ENCODE measurements around the gene RCE1.

The RCE1 gene

DNA sequence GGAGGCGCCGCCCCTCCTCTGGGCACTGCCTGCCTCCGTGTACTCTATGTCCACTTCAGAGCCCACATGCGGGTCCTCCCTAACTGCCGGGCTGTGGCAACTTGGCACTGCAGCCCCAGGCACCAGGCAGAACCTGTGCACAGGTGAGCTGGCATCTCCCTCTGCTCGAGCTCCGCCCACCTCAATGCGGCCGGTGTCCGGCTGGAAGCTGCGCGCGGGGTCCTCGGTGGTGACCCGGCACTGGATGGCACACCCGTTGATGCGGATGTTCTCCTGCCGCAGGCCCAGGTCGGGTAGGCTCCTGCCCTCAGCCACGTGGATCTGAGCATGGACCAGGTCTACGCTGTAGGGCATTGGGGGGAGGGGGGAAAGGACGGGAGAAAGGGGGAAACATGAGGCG lies 22.8 kb downstream of the RCE1 start:
- H3K4me3 ChIP-seq (ENCODE audit: low read depth, low read length): no peak overlapping the region
- DNase-seq (ENCODE audit: low read depth): no peak
- TF ChIP-seq, protein P1, sequence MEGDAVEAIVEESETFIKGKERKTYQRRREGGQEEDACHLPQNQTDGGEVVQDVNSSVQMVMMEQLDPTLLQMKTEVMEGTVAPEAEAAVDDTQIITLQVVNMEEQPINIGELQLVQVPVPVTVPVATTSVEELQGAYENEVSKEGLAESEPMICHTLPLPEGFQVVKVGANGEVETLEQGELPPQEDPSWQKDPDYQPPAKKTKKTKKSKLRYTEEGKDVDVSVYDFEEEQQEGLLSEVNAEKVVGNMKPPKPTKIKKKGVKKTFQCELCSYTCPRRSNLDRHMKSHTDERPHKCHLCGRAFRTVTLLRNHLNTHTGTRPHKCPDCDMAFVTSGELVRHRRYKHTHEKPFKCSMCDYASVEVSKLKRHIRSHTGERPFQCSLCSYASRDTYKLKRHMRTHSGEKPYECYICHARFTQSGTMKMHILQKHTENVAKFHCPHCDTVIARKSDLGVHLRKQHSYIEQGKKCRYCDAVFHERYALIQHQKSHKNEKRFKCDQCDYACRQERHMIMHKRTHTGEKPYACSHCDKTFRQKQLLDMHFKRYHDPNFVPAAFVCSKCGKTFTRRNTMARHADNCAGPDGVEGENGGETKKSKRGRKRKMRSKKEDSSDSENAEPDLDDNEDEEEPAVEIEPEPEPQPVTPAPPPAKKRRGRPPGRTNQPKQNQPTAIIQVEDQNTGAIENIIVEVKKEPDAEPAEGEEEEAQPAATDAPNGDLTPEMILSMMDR (IDR thresholded peaks at IDR 0.05; ENCODE audit: control insufficient read depth, extremely low read depth, insufficient read depth): no peak

DNA sequence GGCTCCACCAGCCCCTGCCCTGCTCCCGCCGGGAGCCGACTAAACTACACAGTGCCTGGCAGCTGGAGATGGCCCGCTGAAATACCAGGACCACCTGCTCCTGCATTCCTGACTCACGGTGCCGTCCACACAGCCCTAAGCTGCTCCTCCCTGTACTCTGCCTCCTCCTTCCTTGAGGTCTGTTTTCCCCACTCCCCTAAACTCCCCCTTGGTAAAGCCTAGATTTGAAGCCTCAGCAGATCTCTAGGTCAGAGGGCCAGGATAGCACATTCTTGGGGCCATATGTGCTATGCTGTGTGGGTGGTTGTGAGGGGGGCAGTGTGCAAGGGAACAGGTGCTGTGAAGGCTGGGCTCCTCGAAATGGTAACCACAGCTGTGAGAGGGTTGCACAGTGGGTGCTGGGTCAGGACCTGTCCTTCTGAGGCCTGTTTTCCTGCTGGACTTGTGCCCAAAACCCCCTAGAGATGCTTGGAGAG lies 23.3 kb downstream of the RCE1 start:
- no peak overlapping the region for H3K4me3 ChIP-seq (ENCODE audit: low read depth, low read length)
- DNase-seq (ENCODE audit: low read depth): no peak
- TF ChIP-seq, protein P1 (IDR thresholded peaks at IDR 0.05; ENCODE audit: control insufficient read depth, extremely low read depth, insufficient read depth): no peak

- no peak for DNase-seq (ENCODE audit: low read depth)
- TF ChIP-seq, protein P1 (IDR thresholded peaks at IDR 0.05; ENCODE audit: control insufficient read depth, extremely low read depth, insufficient read depth): no peak
- H3K4me3 ChIP-seq (ENCODE audit: low read depth, low read length): no peak overlapping the region
Measured at GRCh38 chr11:66867425-66868040, 24.3 kb downstream of the RCE1 start.

DNA sequence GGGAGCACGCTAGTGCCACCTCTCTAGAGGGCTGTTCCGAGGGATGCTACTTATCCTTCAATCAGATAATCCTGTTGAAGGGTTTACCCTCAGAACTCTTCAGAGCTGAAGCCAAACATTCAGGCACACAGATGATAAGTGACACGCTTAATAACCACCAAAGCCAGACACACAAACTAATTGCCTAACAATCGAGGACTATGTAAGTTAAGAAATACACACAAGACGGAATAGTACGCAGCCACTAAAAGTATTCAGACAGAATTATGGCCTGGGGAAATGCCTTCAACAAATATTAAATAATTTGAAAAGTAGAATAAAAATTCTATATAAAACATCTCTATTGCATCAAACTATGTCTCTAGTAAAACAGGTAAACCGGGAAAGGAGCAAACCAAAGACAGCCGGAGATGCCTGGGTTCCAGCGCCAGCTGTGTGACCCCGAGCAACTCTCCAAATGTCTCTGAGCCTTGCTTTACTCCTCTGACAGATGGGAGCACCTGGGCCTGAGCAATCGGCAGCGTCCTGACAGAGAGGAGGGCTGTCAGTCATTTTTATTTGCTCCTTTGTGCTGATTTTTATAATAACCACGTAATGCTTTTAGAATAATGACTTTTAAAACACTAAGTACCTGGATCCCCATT lies 25.0 kb downstream of the RCE1 start:
- DNase-seq (ENCODE audit: low read depth): no peak
- H3K4me3 ChIP-seq (ENCODE audit: low read depth, low read length): no peak overlapping the region
- TF ChIP-seq, protein P1 (IDR thresholded peaks at IDR 0.05; ENCODE audit: control insufficient read depth, extremely low read depth, insufficient read depth): no peak

GRCh38 chr11:66868726-66869566 lies 25.7 kb downstream of the RCE1 start:
- TF ChIP-seq, protein P1 (IDR thresholded peaks at IDR 0.05; ENCODE audit: control insufficient read depth, extremely low read depth, insufficient read depth): peak; percentile 34
- DNase-seq (ENCODE audit: low read depth): no peak
- no peak overlapping the region for H3K4me3 ChIP-seq (ENCODE audit: low read depth, low read length)

DNA sequence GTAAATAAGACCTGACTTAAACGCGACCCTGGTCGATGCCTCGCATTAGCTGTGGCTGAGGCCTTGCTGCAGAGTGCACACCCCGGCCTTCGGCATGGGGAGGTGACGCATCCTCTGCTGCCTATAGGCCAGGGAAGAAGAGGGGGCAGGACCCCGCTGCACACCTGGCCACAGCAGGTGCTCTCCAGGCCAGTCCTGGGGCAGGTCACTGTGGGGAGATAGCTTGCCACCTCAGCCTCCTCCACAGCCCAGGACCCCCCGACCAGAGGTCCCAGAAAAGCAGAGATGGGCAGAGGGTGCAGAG lies 26.3 kb downstream of the RCE1 start:
- H3K4me3 ChIP-seq (ENCODE audit: low read depth, low read length): no peak overlapping the region
- DNase-seq (ENCODE audit: low read depth): no peak
- TF ChIP-seq, protein P1 (IDR thresholded peaks at IDR 0.05; ENCODE audit: control insufficient read depth, extremely low read depth, insufficient read depth): no peak

Measured in LNCaP clone FGC (cell line).